HCT116 (cell line): ENCODE measurements around the gene SORL1. TPM values are rescaled to one million over a fixed set of nuclear protein-coding genes. Genes with fewer than 3 reads are reported as not detected.

Source experiments
- ATAC-seq: fragments of 200-7000 bp; cut with Tn5 transposase; 2 replicates; pipeline ENCODE4 v1.9.1; 2020; ENCODE audit warnings: mild to moderate bottlenecking, moderate library complexity
- BruUV-seq: library from RNA; stranded (reverse); fragments of 400-500 nt; replicated peaks from 2 replicates; lab custom pipeline; 2021; lab: Mats Ljungman, UMichigan
- CTCF ChIA-PET: fragments of 300-600 bp; sonication (Branson Sonifier 250); formaldehyde crosslinking; loops from one replicate; lab custom pipeline; 2021; ENCODE audit warnings: antibody characterized with exemption; lab: Charles Lee
- POLR2A ChIA-PET: fragments of 300-600, 350-600 bp; sonication (Branson Sonifier 250); formaldehyde crosslinking; loops from one replicate; lab custom pipeline; 2021; ENCODE audit warnings: antibody characterized with exemption; lab: Charles Lee
- RAD21 ChIA-PET, 2 experiments: fragments of 300-600 bp; sonication (Branson Sonifier 250); formaldehyde crosslinking; loops; one replicate each; lab custom pipeline; 2023; ENCODE audit warnings: low total read pairs in 2 of 2; ENCODE audit not compliant: uncharacterized antibody in 2 of 2, unreplicated experiment in 2 of 2, low non-redundant PET in 1 of 2; lab: Charles Lee
- DNase-seq: peaks from one replicate; pipeline ENCODE4 v3.0.0-alpha.2; 2010; ENCODE audit warnings: low read depth, low spot score
- H2AFZ ChIP-seq: fragments of 200-600 bp; shearing (Covaris generic), sonication (generic); 2 replicates; pipeline ENCODE4 v1.6.1; 2017; ENCODE audit warnings: low read depth, mixed run types, mixed read lengths, antibody characterized with exemption, low read length; ENCODE audit not compliant: poor library complexity, severe bottlenecking
- H3K27ac ChIP-seq: 2 replicates; pipeline ENCODE4 v1.5.1; 2012; ENCODE audit warnings: low read depth, low read length
- H3K27me3 ChIP-seq: fragments of 200-600 bp; sonication (generic); 2 replicates; pipeline ENCODE4 v1.6.1; 2016; ENCODE audit warnings: mixed run types, low read length, mixed read lengths; ENCODE audit not compliant: insufficient read depth
- H3K36me3 ChIP-seq, 2 experiments: fragments of 200-500 bp in 1 of 2; fragments of 200-600 bp in 1 of 2; sonication (Bioruptor generic) in 1 of 2; sonication (generic) in 1 of 2; 2 replicates each; pipeline versions ENCODE4 v1.5.1 to v1.6.1; 2014 to 2016; ENCODE audit warnings: low read length in 2 of 2, inconsistent platforms in 1 of 2, mixed read lengths in 1 of 2, mixed run types in 1 of 2; ENCODE audit not compliant: insufficient read depth in 2 of 2, control insufficient read depth in 1 of 2
- H3K4me1 ChIP-seq, 2 experiments: fragments of 200-600 bp in 1 of 2; sonication (generic) in 1 of 2; 2 replicates each; pipeline versions ENCODE4 v1.5.1 to v1.6.1; 2012 to 2017; ENCODE audit warnings: low read length in 2 of 2, inconsistent platforms in 1 of 2, mild to moderate bottlenecking in 1 of 2, mixed read lengths in 1 of 2, mixed run types in 1 of 2, moderate library complexity in 1 of 2; ENCODE audit not compliant: insufficient read depth in 2 of 2, control insufficient read depth in 1 of 2
- H3K4me2 ChIP-seq: fragments of 200-600 bp; sonication (generic); 2 replicates; pipeline ENCODE4 v1.6.1; 2017; ENCODE audit warnings: mixed run types, low read length, mixed read lengths
- H3K4me3 ChIP-seq, 2 experiments: fragments of 200-600 bp in 1 of 2; sonication (generic) in 1 of 2; replicated peaks in 1 of 2; 2 replicates each; pipeline ENCODE4 v1.5.1; 2011 to 2016; ENCODE audit warnings: low read length in 2 of 2, control low read depth in 1 of 2, low read depth in 1 of 2, mild to moderate bottlenecking in 1 of 2, mixed read lengths in 1 of 2, mixed run types in 1 of 2
- H3K79me2 ChIP-seq: fragments of 200-600 bp; sonication (generic); 2 replicates; pipeline ENCODE4 v1.6.1; 2017; ENCODE audit warnings: mild to moderate bottlenecking, mixed run types, low read length, moderate library complexity, mixed read lengths; ENCODE audit not compliant: insufficient read depth
- H3K9ac ChIP-seq: fragments of 200-600 bp; sonication (generic); 2 replicates; pipeline ENCODE4 v1.6.1; 2016; ENCODE audit warnings: low read length, mixed read lengths
- H3K9me2 ChIP-seq: fragments of 200-600 bp; sonication (generic), shearing (Covaris generic); 2 replicates; pipeline ENCODE4 v1.6.1; 2017; ENCODE audit warnings: mixed run types, mild to moderate bottlenecking, moderate library complexity; ENCODE audit not compliant: insufficient read depth
- H3K9me3 ChIP-seq, 2 experiments: fragments of 200-500 bp in 1 of 2; fragments of 200-600 bp in 1 of 2; sonication (Bioruptor generic) in 1 of 2; sonication (generic) in 1 of 2; 2 replicates each; pipeline ENCODE4 v1.6.1; 2014 to 2017; ENCODE audit warnings: low read length in 2 of 2, mixed read lengths in 2 of 2, inconsistent platforms in 1 of 2, low read depth in 1 of 2, mild to moderate bottlenecking in 1 of 2, mixed run types in 1 of 2, moderate library complexity in 1 of 2; ENCODE audit not compliant: control insufficient read depth in 1 of 2, insufficient read depth in 1 of 2
- H4K20me1 ChIP-seq: fragments of 200-600 bp; sonication (generic), shearing (Covaris generic); 2 replicates; pipeline ENCODE4 v1.6.1; 2017; ENCODE audit warnings: mixed run types, mild to moderate bottlenecking, moderate library complexity; ENCODE audit not compliant: insufficient read depth
- CBX3 ChIP-seq: IDR thresholded peaks from 2 replicates; pipeline ENCODE4 v1.6.1; 2012; ENCODE audit warnings: low read depth
- ELF1 ChIP-seq: IDR thresholded peaks from 2 replicates; pipeline ENCODE4 v1.6.1; 2012; ENCODE audit warnings: low read depth, borderline replicate concordance
- EZH2 ChIP-seq: fragments of 200-600 bp; sonication (generic); IDR thresholded peaks from 2 replicates; pipeline ENCODE4 v1.6.1; 2017; ENCODE audit warnings: antibody characterized with exemption, mixed run types
- EZH2phosphoT487 ChIP-seq: fragments of 200-600 bp; IDR thresholded peaks from 2 replicates; pipeline ENCODE4 v1.6.1; 2018; ENCODE audit warnings: antibody characterized with exemption, borderline replicate concordance
- FOSL1 ChIP-seq: IDR thresholded peaks from 2 replicates; pipeline ENCODE4 v1.6.1; 2012; ENCODE audit warnings: low read depth
- JUND ChIP-seq: IDR thresholded peaks from 2 replicates; pipeline ENCODE4 v1.6.1; 2012
- POLR2A ChIP-seq: IDR thresholded peaks from 2 replicates; pipeline ENCODE4 v1.7.0; 2011; ENCODE audit warnings: borderline replicate concordance; ENCODE audit not compliant: insufficient read depth, insufficient read length; ENCODE audit errors: extremely low read depth
- POLR2AphosphoS5 ChIP-seq: IDR thresholded peaks from 2 replicates; pipeline ENCODE4 v1.6.1; 2011; ENCODE audit warnings: mild to moderate bottlenecking, low read depth, low read length, moderate library complexity
- RAD21 ChIP-seq: IDR thresholded peaks from 2 replicates; pipeline ENCODE4 v1.6.1; 2012; ENCODE audit warnings: low read depth, mild to moderate bottlenecking
- REST ChIP-seq: IDR thresholded peaks from 2 replicates; pipeline ENCODE4 v1.6.1; 2012; ENCODE audit warnings: low read depth
- SIN3A ChIP-seq: IDR thresholded peaks from 2 replicates; pipeline ENCODE4 v1.6.1; 2012; ENCODE audit warnings: low read depth
- SP1 ChIP-seq: IDR thresholded peaks from 2 replicates; pipeline ENCODE4 v1.6.1; 2012; ENCODE audit warnings: low read depth
- SRF ChIP-seq: IDR thresholded peaks from 2 replicates; pipeline ENCODE4 v1.6.1; 2012; ENCODE audit warnings: low read depth
- TCF7L2 ChIP-seq: IDR thresholded peaks from 2 replicates; pipeline ENCODE4 v1.7.0; 2011; ENCODE audit warnings: borderline replicate concordance, inconsistent platforms; ENCODE audit not compliant: insufficient read depth, insufficient read length; ENCODE audit errors: extremely low read depth
- ZBTB33 ChIP-seq: IDR thresholded peaks from 2 replicates; pipeline ENCODE4 v1.6.1; 2011; ENCODE audit warnings: mild to moderate bottlenecking, low read length, moderate library complexity; ENCODE audit not compliant: insufficient replicate concordance; ENCODE audit errors: extremely low read depth
- ZFX ChIP-seq: fragments of 450-650 bp; IDR thresholded peaks from 2 replicates; pipeline ENCODE4 v1.6.1; 2017
- intact Hi-C: fragments of 100-400 bp; cut with micrococcal nuclease; formaldehyde crosslinking; loops from 2 replicates; pipeline ENCODE4 v1.10.0; 2022
- total RNA-seq: library from RNA; stranded (reverse); gene quantifications from one replicate; pipeline ENCODE4 v1.2.1, GENCODE V29; 2021; ENCODE audit not compliant: unreplicated experiment

Gene SORL1
- total RNA-seq, 1 experiment from 2014 or later, result 17.4 TPM

GRCh38 chr11:121449626-121450025 lies 2.5 kb upstream of the SORL1 start:
- CTCF ChIA-PET, result no interaction called here
- no peak overlapping the region for H3K4me2 ChIP-seq
- POLR2A ChIA-PET, result no interaction called here

More at GRCh38 chr11:121449626-121450025, 2.5 kb upstream of the SORL1 start:
- intact Hi-C loops, result no loop called here
- RAD21 ChIA-PET, result no interaction called here
- TF ChIP-seq JUND, result no peak
- TF ChIP-seq ELF1, result no peak
- no peak for TF ChIP-seq FOSL1
- TF ChIP-seq EZH2phosphoT487, result no peak
- TF ChIP-seq CBX3, result no peak
- no peak for TF ChIP-seq EZH2
- TF ChIP-seq REST, result no peak
- TF ChIP-seq SRF, result no peak
- no peak for TF ChIP-seq SIN3A
- no peak for TF ChIP-seq SP1
- TF ChIP-seq POLR2AphosphoS5, result no peak
- no peak for TF ChIP-seq RAD21
- no peak for TF ChIP-seq ZFX
- TF ChIP-seq TCF7L2, result no peak
- no peak for TF ChIP-seq POLR2A
- no peak for TF ChIP-seq ZBTB33
- Histone ChIP-seq H4K20me1 (no peaks in the 10 kb centered on the region), H3K4me1 (peaks cover 8 to 16% of the 10 kb centered on the region in 2 experiments; a peak in 3 of 4 replicates), H3K4me3 (no peak overlapping the region), H3K9me3 (no peaks in the 10 kb centered on the region), H3K27me3 (no peaks in the 10 kb centered on the region), H3K36me3 (no peaks in the 10 kb centered on the region), H3K9ac (no peak overlapping the region), H3K9me2 (no peaks in the 10 kb centered on the region), H2AFZ (no peak overlapping the region), H3K27ac (no peak overlapping the region), H3K79me2 (no peaks in the 10 kb centered on the region)
- DNase-seq (no peak), ATAC-seq (no peak)
- BruUV-seq, result no TSS peak
